GM18517 (cell line): ENCODE results near the gene CEMIP.

ENCODE experiments used
- ATAC-seq: cut with Tn5 transposase; IDR thresholded peaks from one replicate; pipeline ENCODE4 v1.9.1; 2021; ENCODE audit warnings: mild to moderate bottlenecking, moderate library complexity; ENCODE audit not compliant: unreplicated experiment

CEMIP gene

GRCh38 chr15:80970658-80971057 is 191.5 kb downstream of the CEMIP start:
- no peak for ATAC-seq

DNA sequence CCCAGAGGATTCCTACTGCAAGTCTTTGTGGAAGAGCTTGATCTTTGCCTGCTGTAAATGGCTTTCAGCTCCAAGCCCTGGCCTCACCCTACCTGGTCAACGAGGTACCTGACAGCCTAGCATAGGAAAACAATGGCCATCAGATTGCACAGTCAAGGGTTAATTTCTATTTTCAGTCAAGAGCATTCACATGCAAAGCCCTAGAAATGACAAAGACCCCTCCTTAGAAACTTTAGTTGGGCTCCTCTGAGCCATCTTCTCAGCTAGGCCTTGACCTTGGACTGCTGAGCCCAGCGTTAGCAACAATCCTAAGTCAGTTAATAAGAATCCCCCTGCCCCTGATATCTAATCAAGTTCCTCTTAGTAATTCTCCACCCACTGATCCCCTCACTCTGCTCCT is 192.0 kb downstream of the CEMIP start:
- no peak for ATAC-seq

DNA sequence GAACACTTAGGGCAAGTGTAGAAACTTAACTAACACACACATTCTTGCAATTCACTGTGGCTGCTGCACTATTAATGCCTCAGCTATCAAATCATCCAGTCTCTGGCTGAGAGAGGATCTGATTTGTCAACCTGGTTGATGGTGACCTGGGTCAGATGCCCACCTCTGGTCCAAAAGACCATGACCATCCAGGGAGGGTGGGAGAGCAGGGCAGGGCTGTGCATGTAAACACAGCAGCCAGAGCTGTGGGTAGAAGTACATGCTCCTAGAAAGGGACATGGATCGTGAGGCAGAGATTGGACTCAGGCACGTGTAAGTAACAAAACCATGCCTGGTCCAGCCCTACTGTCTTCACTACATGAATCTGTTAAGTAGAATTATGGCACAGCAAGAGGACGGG is 193.1 kb downstream of the CEMIP start:
- ATAC-seq, result no peak

DNA sequence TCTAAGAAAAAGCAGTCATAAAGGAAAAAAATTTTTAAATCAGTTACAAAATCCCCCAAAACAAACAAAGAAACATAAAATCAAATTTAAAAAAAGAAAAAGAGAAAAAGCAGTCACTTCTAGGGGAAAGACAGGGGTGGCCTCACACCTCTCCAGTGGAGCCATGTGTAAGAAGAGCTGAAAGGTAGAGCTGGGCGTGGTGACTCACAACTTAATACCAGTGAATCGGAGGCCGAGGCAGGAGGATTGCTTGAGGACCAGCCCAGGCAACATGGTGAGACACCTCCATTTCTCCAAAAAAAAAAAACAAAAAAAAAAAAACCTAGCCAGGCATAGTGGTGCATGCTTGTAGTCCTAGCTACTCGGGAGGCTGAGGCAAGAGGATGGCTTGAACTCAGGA is 195.7 kb downstream of the CEMIP start:
- ATAC-seq, result no peak

DNA sequence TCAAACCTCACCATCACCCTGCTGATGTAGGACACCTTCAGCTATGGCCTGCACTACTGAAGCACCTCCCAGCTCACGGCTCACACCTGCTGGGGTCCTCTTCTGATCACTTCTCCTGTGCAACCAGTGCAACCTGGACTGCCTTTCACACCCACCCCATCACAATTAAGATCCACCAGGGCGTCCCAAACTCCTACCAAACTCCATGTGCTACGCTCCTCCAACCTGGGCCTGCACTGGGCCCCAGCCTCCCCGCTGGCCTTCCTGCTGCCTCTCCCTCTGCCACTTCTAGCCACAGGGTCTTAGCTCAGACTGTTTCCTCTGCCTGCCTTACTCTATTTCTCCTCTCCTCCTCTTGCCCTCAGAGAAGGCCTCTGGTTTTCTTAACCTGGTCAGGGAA is 197.7 kb downstream of the CEMIP start:
- no peak for ATAC-seq

DNA sequence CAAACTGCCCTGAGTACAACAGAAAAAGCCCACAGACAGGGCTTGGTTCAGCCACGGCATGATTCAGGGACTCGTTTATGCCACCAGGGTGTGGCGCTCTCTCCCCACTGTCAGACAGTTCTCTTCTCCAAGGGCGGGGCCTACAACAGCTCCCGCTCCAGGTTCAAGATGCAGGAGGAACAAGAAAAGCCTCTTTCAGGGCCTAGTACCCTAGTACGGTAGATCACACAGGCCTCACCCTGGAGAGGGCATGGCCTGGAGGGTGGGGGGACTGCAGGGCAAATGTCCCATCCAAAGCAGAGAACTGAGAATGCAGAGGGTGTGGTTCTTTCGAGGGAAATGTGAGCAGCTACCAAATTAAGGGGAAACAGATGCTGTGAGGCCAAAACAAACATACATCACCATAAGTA is 198.5 kb downstream of the CEMIP start:
- ATAC-seq, result no peak

GRCh38 chr15:80978685-80979329 is 199.6 kb downstream of the CEMIP start:
- ATAC-seq, result no peak

- ATAC-seq, result no peak
Measured at GRCh38 chr15:80979538-80980200, 200.5 kb downstream of the CEMIP start.

DNA sequence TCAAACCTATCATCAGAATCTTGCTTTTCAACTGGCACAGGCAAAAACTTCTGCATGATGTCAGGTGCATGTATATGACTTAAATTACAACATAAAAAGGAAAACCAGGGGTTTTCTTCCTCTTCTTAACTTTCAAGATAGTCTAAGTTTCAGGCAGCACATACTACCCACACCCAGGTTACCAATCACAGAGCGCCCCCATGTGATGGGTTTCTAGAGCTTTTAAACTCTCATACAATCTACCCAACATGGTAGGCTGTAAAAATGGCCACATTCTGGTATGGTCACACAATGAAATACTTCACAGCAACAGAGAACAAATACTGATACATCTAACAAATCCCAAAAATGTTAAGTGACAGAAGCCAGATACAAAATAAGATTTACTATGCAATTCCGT is 203.0 kb downstream of the CEMIP start:
- no peak for ATAC-seq

DNA sequence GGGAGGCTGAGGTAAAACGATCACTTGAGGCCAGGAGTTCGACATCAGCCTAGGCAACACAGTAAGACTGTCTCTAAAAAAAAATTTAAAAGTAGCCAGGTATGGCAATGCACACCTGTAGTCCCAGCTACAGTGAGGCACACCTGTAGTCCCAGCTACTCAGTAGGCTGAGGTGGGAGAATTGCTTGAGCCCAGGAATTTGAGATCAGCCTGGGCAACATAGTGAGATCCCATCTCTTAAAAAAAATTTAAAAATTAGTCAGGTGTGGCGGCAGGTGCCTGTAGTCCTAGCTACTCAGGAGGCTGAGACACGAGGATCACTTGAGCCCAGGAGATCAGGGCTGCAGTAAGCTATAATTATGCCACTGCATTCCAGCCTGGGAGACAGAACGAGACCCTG is 203.7 kb downstream of the CEMIP start:
- ATAC-seq, result no peak

DNA sequence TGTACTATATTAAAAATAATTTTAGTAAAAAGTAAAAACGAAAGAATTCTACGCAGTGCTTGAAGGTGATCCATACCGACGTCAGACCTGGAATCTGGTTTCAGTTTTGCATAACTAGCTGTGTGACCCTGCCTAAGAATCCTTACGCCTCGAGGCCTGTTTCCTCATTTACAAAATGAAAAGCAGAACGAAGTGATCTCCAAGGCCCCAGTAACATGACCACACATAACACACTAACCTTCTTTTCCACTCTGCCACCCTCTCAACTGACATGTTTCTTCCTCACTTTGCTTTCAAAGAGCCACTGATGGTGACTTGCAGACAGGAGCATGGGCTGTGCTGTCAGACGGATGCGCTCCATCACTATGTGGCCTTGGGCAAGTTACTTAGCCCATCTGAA is 205.7 kb downstream of the CEMIP start:
- ATAC-seq, result no peak

GRCh38 chr15:80985981-80986380 is 206.8 kb downstream of the CEMIP start:
- no peak for ATAC-seq

- no peak for ATAC-seq
Measured at GRCh38 chr15:80986487-80986886, 207.3 kb downstream of the CEMIP start.

DNA sequence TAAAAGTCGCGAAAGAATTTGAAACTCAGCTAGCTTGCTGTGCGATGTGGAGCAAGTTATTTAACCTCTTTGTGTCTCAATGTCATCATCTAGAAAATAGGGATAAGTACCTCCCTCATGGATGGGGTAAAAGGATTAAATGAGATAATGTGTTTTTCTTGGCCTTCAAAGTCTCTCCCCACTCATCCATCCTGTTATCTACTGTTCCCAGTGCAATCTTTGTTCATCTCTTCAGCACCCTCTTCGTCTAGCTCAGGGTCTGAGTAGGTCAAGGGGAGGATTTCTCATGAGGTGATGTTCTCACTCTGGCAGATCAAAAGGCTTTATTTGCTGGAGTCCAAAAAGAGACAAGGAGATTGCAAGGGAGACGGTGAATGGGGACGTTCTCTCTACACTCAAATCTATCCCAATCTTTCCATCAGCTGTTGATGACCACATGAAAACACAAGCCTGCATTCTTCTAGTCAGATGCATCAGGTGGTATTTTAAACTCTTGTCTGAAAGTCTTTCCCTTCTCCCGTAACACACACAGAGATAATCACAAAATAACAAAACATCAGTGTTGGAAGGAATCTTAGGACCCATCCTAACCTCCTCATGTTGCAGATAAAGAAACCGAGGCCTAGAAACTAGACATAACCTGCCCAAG is 209.1 kb downstream of the CEMIP start:
- no peak for ATAC-seq

DNA sequence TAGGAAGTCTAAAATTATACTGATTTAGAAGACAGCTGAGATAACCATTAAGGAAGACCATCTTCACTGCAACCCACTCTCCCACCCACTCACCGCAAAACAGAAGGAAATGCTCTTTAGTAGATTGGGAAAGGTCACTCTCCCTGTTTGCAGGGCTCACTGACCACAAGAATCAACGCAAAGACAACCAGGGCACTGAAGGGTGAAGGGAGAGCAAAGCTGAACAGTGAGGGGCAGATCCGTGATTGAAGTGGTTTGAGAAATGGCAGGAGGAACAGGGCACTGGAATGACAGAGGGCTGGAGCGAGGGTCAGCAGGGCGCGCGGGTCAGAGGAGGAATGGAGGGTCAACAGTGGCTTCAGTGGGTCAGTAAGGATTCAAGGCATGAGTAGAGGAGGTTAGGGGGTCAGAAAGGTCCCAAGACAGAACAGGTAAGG is 209.9 kb downstream of the CEMIP start:
- ATAC-seq, result no peak

DNA sequence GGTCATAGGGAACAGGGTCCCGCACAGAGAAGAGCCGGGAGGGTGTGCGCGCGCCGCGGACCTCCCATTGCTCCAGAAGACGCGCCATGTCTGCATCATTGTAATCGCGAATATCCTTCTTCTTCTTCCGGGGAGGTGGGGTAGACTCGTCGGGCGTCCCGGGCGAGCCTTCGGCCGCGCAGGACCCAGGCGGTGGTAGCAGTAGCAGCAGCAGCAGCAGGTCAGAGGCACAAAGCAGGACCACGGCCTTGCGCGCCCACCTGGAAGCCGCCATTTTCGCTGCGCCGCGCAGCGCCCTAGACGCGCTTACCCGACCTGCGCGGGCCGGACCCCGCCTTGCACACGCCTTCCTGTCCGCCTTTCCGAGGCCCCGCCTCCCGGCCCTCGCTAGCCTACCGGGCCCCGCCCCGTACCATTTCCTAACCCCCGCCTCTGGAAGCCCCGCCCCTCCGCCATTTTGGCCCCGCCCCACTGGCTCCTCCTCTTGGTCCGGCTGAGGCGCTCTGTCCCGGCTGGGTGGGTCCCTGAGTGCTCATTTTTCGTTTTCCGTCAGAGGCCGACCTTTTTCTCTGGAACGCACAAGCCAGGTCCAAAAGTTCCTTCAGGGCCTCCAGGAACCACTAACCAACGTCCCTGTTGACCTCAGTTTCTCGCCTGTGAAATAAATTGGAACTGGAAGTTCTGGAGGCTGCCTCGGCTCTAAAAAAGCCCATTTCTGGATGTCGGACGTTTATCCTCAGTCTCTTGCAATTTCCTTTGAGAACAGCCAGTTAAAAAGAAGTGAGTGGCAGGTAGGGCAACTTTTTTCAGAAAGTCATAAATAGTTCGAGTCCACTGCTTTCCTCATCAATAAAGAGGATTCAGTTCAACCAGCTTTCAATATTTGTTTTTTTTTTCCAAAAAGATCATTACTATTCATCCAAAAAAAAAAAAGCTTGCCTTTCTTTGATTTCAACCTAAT is 210.6 kb downstream of the CEMIP start, which contains the start of gene MESD:
TSS of gene MESD (minus strand) at position 302 of the 961 bp plus-strand sequence. CDS start at position 274, 28 bp downstream.
- peak; percentile 92 for ATAC-seq

GRCh38 chr15:80990955-80991354 is 211.8 kb downstream of the CEMIP start:
- no peak for ATAC-seq

DNA sequence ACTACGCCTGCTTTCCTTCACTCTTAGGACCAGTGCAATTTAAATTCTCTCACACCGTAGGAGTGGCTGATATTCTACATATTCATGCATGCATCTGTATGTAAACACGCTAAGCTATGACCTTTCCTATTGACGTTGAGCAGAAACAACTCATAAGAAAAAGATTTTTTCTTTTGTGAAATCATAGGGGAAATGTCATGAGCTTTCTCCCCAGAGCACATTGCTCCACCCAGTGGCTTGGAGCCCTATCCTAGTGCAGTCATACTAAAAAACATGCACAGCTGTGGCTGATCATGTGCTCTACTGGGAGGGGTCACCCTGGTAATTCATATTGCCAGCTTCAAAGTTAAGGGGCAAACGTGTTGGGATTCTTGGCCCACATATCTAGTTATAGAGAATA is 212.3 kb downstream of the CEMIP start:
- ATAC-seq, result no peak

DNA sequence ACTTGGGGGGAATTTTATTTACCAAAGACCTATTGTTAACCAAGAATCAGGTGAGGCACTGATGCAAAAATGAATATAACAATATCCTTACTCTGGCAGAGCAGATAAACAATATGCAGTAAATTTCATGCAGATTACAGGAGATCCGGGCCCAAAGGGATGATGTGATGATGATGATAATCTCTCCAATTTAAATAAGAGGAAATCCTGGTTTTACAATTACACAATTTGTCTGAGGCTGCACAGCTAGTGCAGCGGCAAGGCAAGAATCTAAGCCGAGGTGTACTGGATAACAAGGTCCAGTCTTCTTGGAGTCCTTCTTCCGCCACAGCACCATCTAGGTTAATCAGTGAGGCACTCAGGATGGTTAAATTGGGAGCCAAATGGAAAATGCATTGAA is 212.8 kb downstream of the CEMIP start:
- ATAC-seq, result no peak

GRCh38 chr15:80992441-80992840 is 213.3 kb downstream of the CEMIP start:
- no peak for ATAC-seq

DNA sequence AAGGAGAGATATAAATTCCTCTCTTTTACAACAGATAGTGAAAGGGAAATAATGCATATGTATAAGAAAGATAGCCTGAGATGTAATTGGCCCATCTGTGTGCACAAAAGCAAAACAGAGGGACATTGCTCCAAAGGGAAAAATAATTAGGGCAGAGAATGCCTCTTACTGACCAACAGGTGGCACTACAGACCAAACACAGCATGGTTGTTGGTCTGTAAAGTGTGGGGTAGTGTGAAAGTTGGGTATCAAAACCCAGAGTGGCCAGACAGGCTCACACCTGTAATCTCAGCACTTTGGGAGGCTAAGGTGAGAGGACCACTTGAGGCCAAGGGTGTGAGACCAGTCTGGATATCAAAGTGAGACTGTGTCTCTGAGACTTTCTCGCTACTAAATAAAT is 217.1 kb downstream of the CEMIP start:
- ATAC-seq, result no peak
